K562 (cell line): ENCODE measurements around the gene MITD1. TPM values are rescaled to one million over a fixed set of nuclear protein-coding genes. Genes with fewer than 3 reads are reported as not detected.

Experiments
- ATAC-seq: fragments of 200-7000 bp; cut with Tn5 transposase; 3 replicates; pipeline ENCODE4 v1.9.1; 2020; ENCODE audit warnings: moderate library complexity
- BruUV-seq: library from RNA; stranded (reverse); fragments of 400-500 nt; replicated peaks from 2 replicates; lab custom pipeline; 2021; lab: Mats Ljungman, UMichigan
- CTCF ChIA-PET: fragments of 300-600 bp; formaldehyde crosslinking; extraction: SDS; loops from one replicate; lab custom pipeline; 2021; ENCODE audit warnings: low intra/inter-chr PET ratio; lab: Yijun Ruan, JAX
- POLR2A ChIA-PET: fragments of 300-600, 350-650 bp; sonication (Branson Sonifier 250); formaldehyde crosslinking; extraction: SDS; loops from one replicate; lab custom pipeline; 2021; ENCODE audit warnings: antibody characterized with exemption, inconsistent platforms; lab: Yijun Ruan, JAX
- DNase-seq, 4 experiments: peaks; one replicate each; pipeline versions ENCODE4 v3.0.0 to v3.0.0-alpha.2; 2011 to 2018; ENCODE audit warnings: low spot score in 3 of 4, mixed read lengths in 3 of 4; ENCODE audit errors: extremely low read depth in 1 of 4
- FAIRE-seq: peaks from 2 replicates; lab custom pipeline; 2011; peaks lifted over from hg19 to GRCh38; lab: Jason Lieb, UNC
- H2AFZ ChIP-seq: 2 replicates; pipeline ENCODE4 v1.6.0; 2011; ENCODE audit warnings: low read depth, low read length, control low read depth, inconsistent platforms
- H3K27ac ChIP-seq: fragments of 200-600 bp; 3 replicates; pipeline ENCODE4 v1.8.0; 2011; ENCODE audit warnings: low read depth, mild to moderate bottlenecking, control low read depth, inconsistent platforms, low read length, moderate library complexity, mixed read lengths; ENCODE audit errors: extremely low read depth
- H3K27me3 ChIP-seq, 2 experiments: fragments of 300-600 bp in 1 of 2; 2 replicates in 1 of 2; 3 replicates in 1 of 2; pipeline versions ENCODE4 v1.6.0 to v1.8.0; 2011; ENCODE audit warnings: inconsistent platforms in 2 of 2, low read length in 2 of 2, mild to moderate bottlenecking in 1 of 2, mixed read lengths in 1 of 2, moderate library complexity in 1 of 2; ENCODE audit not compliant: control insufficient read depth in 2 of 2, insufficient read depth in 2 of 2
- H3K36me3 ChIP-seq: fragments of 300-600 bp; 3 replicates; pipeline ENCODE4 v1.8.0; 2011; ENCODE audit warnings: mild to moderate bottlenecking, low read length, inconsistent platforms; ENCODE audit not compliant: control insufficient read depth, insufficient read depth
- H3K4me1 ChIP-seq, 2 experiments: fragments of 200-600 bp in 1 of 2; replicated peaks in 1 of 2; 2 replicates in 1 of 2; 3 replicates in 1 of 2; pipeline versions ENCODE4 v1.5.1 to v1.8.0; 2011; ENCODE audit warnings: inconsistent platforms in 2 of 2, low read length in 2 of 2, mild to moderate bottlenecking in 1 of 2, mixed read lengths in 1 of 2, moderate library complexity in 1 of 2; ENCODE audit not compliant: control insufficient read depth in 2 of 2, insufficient read depth in 2 of 2
- H3K4me2 ChIP-seq: 2 replicates; pipeline ENCODE4 v1.6.1; 2011; ENCODE audit warnings: low read length, control low read depth, inconsistent platforms, mixed read lengths; ENCODE audit not compliant: insufficient read depth
- H3K4me3 ChIP-seq: fragments of 200-600 bp; sonication (generic), shearing (Covaris generic); 2 replicates; pipeline ENCODE4 v1.5.1; 2016; ENCODE audit warnings: control low read depth, inconsistent platforms
- H3K79me2 ChIP-seq: fragments of 200-600 bp; 3 replicates; pipeline ENCODE4 v1.8.0; 2011; ENCODE audit warnings: low read length, inconsistent platforms; ENCODE audit not compliant: control insufficient read depth, insufficient read depth
- H3K9ac ChIP-seq, 2 experiments: 2 replicates each; pipeline versions ENCODE4 v1.6.0 to v1.6.1; 2011; ENCODE audit warnings: low read depth in 2 of 2, low read length in 2 of 2, control low read depth in 1 of 2, inconsistent platforms in 1 of 2, mild to moderate bottlenecking in 1 of 2, mixed read lengths in 1 of 2; ENCODE audit not compliant: insufficient read depth in 1 of 2
- H3K9me1 ChIP-seq: one replicate; pipeline ENCODE4 v1.6.0; 2011; ENCODE audit warnings: inconsistent platforms, mild to moderate bottlenecking, low read length, moderate library complexity; ENCODE audit not compliant: control insufficient read depth, insufficient read depth
- H3K9me3 ChIP-seq: replicated peaks from 2 replicates; pipeline ENCODE4 v1.5.1; 2011; ENCODE audit warnings: low read depth, low read length, inconsistent platforms; ENCODE audit not compliant: control insufficient read depth, insufficient read depth
- H4K20me1 ChIP-seq: replicated peaks from 2 replicates; pipeline ENCODE4 v1.6.1; 2011; ENCODE audit warnings: low read length, inconsistent platforms, mixed read lengths; ENCODE audit not compliant: control insufficient read depth, insufficient read depth
- STAT6 ChIP-seq: sonication (generic); formaldehyde crosslinking; IDR thresholded peaks from 2 replicates; pipeline ENCODE4 v1.8.1; 2023; ENCODE audit warnings: mild to moderate bottlenecking, missing genetic modification reagents
- ZNF121 ChIP-seq: sonication (generic); formaldehyde crosslinking; conservative IDR thresholded peaks from 2 replicates; pipeline ENCODE4 v1.8.0; 2022; ENCODE audit warnings: missing genetic modification reagents
- WGBS: fragments of 100-300 bp; shearing (Covaris generic); methylation state at CpG from one replicate; pipeline ENCODE4 v1.1.6; 2016; ENCODE audit warnings: low coverage, mixed read lengths; ENCODE audit not compliant: insufficient coverage; ENCODE audit errors: missing lambda C conversion rate; 5-methylcytosine and 5-hydroxymethylcytosine counted together
- in situ Hi-C: fragments of 300-500 bp; cut with MboI; formaldehyde crosslinking; loops from 4 replicates; pipeline ENCODE4 v1.15.0; 2018; ENCODE audit warnings: inconsistent platforms, mixed read lengths
- intact Hi-C: fragments of 100-400 bp; cut with micrococcal nuclease; formaldehyde crosslinking; loops from 2 replicates; pipeline ENCODE4 v1.14.2; 2022
- polyA plus RNA-seq, 8 experiments: library from polyadenylated mRNA; depleted of rRNA in 4 of 8; stranded (reverse) in 5 of 8; unstranded in 3 of 8; fragments of >200 nt; fragmentation: Nextera tagmentation in 2 of 8; fragmentation: Illumina TruSeq in 1 of 8; extraction: Ambion mirVana in 2 of 8; extraction: Trizol in 1 of 8; gene quantifications; 2 replicates each; pipeline versions ENCODE4 v1.2.1 to v1.2.3, GENCODE V29; 2011 to 2014; ENCODE audit warnings: inconsistent platforms in 1 of 8, missing spikeins in 1 of 8
- total RNA-seq, 7 experiments: library from RNA; depleted of rRNA in 6 of 7; stranded (reverse); fragments of >200 nt in 6 of 7; fragmentation: Illumina TruSeq in 2 of 7; extraction: Trizol in 2 of 7; gene quantifications; 2 replicates each; pipeline versions ENCODE4 v1.2.1 to v1.2.3, GENCODE V29; 2011 to 2021; ENCODE audit warnings: low replicate concordance in 1 of 7
- TF ChIP-seq, protein P1 (sequence below): fragments of 450-650 bp; IDR thresholded peaks from 2 replicates; pipeline ENCODE4 v1.7.1; 2018; ENCODE audit warnings: mild to moderate bottlenecking, low read depth; ENCODE audit not compliant: partially characterized antibody

The MITD1 gene
- total and polyA plus RNA-seq, 9 of the 15 experiments (the other 6 are each of a cell fraction or from before 2014, with no cell fraction given), result 19.6 to 71.8 (median 43.2) TPM

- Histone ChIP-seq H3K79me2 (no peaks in the 10 kb centered on the region), H3K36me3 (peaks cover 38% of the 10 kb centered on the region; the same call in 2 of the 3 replicates), H4K20me1 (no peaks in the 10 kb centered on the region), H3K27ac (no peak overlapping the region), H3K9ac (no peak overlapping the region), H3K27me3 (no peaks in the 10 kb centered on the region), H3K4me3 (no peak overlapping the region), H3K4me1 (no peaks in the 10 kb centered on the region), H2AFZ (no peak overlapping the region), H3K9me1 (no peaks in the 10 kb centered on the region), H3K4me2 (no peak overlapping the region), H3K9me3 (no peaks in the 10 kb centered on the region)
- no TSS peak for BruUV-seq
- peak; percentile 32; the same call in 1 of the 3 replicates for ATAC-seq
- WGBS, result 81% methylated on average over 7 of the region's 7 CpGs
- in situ Hi-C loops, result no loop called here
- CTCF ChIA-PET, result no interaction called here
- DNase-seq, result no peak
- intact Hi-C loops, result no loop called here
- TF ChIP-seq ZNF121, result peak; percentile 56; the same call in 1 of the 2 replicates
- TF ChIP-seq STAT6 (CRISPR knock-in tag), result no peak
- TF ChIP-seq, protein P1, sequence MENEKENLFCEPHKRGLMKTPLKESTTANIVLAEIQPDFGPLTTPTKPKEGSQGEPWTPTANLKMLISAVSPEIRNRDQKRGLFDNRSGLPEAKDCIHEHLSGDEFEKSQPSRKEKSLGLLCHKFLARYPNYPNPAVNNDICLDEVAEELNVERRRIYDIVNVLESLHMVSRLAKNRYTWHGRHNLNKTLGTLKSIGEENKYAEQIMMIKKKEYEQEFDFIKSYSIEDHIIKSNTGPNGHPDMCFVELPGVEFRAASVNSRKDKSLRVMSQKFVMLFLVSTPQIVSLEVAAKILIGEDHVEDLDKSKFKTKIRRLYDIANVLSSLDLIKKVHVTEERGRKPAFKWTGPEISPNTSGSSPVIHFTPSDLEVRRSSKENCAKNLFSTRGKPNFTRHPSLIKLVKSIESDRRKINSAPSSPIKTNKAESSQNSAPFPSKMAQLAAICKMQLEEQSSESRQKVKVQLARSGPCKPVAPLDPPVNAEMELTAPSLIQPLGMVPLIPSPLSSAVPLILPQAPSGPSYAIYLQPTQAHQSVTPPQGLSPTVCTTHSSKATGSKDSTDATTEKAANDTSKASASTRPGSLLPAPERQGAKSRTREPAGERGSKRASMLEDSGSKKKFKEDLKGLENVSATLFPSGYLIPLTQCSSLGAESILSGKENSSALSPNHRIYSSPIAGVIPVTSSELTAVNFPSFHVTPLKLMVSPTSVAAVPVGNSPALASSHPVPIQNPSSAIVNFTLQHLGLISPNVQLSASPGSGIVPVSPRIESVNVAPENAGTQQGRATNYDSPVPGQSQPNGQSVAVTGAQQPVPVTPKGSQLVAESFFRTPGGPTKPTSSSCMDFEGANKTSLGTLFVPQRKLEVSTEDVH, result no peak
- POLR2A ChIA-PET, result interaction anchor here (0.6 to 1.2 kb wide), 2 partner anchors 15 to 214 kb away, joined by 3 to 4 read pairs; no protein-coding TSS in a partner anchor
- no peak for FAIRE-seq
Observed at GRCh38 chr2:99200076-99200800, 19.4 kb upstream of the MITD1 start.
